ENCODE measurements around the gene MEIS2. TPM values are rescaled to one million over a fixed set of nuclear protein-coding genes. Genes with fewer than 3 reads are reported as not detected.

Gene MEIS2
- total and polyA plus RNA-seq, 2 of the 13 experiments (the other 11 are each of a cell fraction or from before 2014, with no cell fraction given) = 10.7 to 12.4 TPM

GRCh38 chr15:36914960-36915808 is 185.2 kb downstream of the MEIS2 start:
- in situ Hi-C loops (cut with HindIII; ENCODE audit: extremely low pct_ligation_motif_present, low pct_unique_long_range_greater_than_20kb) (no loop called here), intact Hi-C loops (cut with micrococcal nuclease; ENCODE audit: unreplicated experiment) (no loop called here)
- Histone ChIP-seq H3K27me3 (ENCODE audit: control insufficient read depth in 1 of 2, insufficient read depth in 2 of 2, low read length in 2 of 2) (no peaks in the 10 kb centered on the region), H2AFZ (ENCODE audit: low read length) (no peak overlapping the region), H3K9me3 (ENCODE audit: low read length) (no peaks in the 10 kb centered on the region), H4K20me1 (ENCODE audit: insufficient read depth, low read length) (no peaks in the 10 kb centered on the region), H3K9ac (ENCODE audit: insufficient read depth, low read depth, low read length) (no peak overlapping the region), H3K4me3 (replicated peaks in 1 of 3; ENCODE audit: insufficient read depth in 1 of 3, low read depth in 2 of 3, low read length in 3 of 3) (no peak overlapping the region), H3K4me1 (ENCODE audit: insufficient read depth, low read length) (0 out of 2 replicates have a peak, but pooled peaks cover 5% of the 10 kb centered on the region), H3K4me2 (ENCODE audit: low read depth, low read length) (no peak overlapping the region), H3K27ac (ENCODE audit: extremely low read length, insufficient read depth, low read length) (no peak overlapping the region), H3K79me2 (ENCODE audit: insufficient read depth, low read length) (no peaks in the 10 kb centered on the region), H3K36me3 (replicated peaks in 1 of 2; ENCODE audit: control insufficient read depth in 1 of 2, insufficient read depth in 2 of 2, low read length in 2 of 2) (no peaks in the 10 kb centered on the region)
- ATAC-seq = no peak
- no peak for FAIRE-seq
- DNase-seq (ENCODE audit: low spot score) = no peak
- 86% methylated on average over 3 of the region's 3 CpGs for WGBS (ENCODE audit: low lambda C conversion rate)
- POLR2A ChIA-PET = no interaction called here
- TF ChIP-seq KLF9 (CRISPR knock-in tag; IDR thresholded peaks at IDR 0.05; ENCODE audit: low read depth) (no peak), REXO4 (CRISPR knock-in tag; IDR thresholded peaks at IDR 0.05; ENCODE audit: borderline replicate concordance) (no peak), MED1 (CRISPR knock-in tag; IDR thresholded peaks at IDR 0.05) (no peak), NFYB (CRISPR knock-in tag; IDR thresholded peaks at IDR 0.05) (no peak), ZNF33A (CRISPR knock-in tag; IDR thresholded peaks at IDR 0.05; ENCODE audit: borderline replicate concordance) (no peak), ZSCAN25 (CRISPR knock-in tag; IDR thresholded peaks at IDR 0.05) (no peak), ELF1 (CRISPR knock-in tag; IDR thresholded peaks at IDR 0.05) (no peak), TARDBP (CRISPR knock-in tag; IDR thresholded peaks at IDR 0.05) (no peak), RFXAP (CRISPR knock-in tag; IDR thresholded peaks at IDR 0.05; ENCODE audit: borderline replicate concordance) (no peak), MXD3 (CRISPR knock-in tag; IDR thresholded peaks at IDR 0.05) (no peak), HDAC6 (IDR thresholded peaks at IDR 0.05; ENCODE audit: low read depth, low read length) (no peak), BCLAF1 (IDR thresholded peaks at IDR 0.05) (no peak), NR0B2 (CRISPR knock-in tag; IDR thresholded peaks at IDR 0.05) (no peak), BRD4 (CRISPR knock-in tag; IDR thresholded peaks at IDR 0.05) (no peak), ZNF652 (CRISPR knock-in tag; IDR thresholded peaks at IDR 0.05; ENCODE audit: borderline replicate concordance, low read depth) (no peak), ATF6 (CRISPR knock-in tag; conservative IDR thresholded peaks at IDR 0.05) (no peak), TCF7L2 (IDR thresholded peaks at IDR 0.05; ENCODE audit: low read depth, low read length) (no peak), HNF1B (CRISPR knock-in tag; IDR thresholded peaks at IDR 0.05) (no peak)
- CTCF ChIA-PET (ENCODE audit: low intra/inter-chr PET ratio, low total read pairs) = no interaction called here
- no TSS peak for BruUV-seq (replicated peaks)

All from HepG2 (cell line).